Measurements from ENCODE around the gene DNAI1.

DNAI1 gene

GRCh38 chr9:34555002-34555348 is 96.4 kb downstream of the DNAI1 start:
- in situ Hi-C loops (cut with HindIII; ENCODE audit: low sequenced_read_pairs) = no loop called here
- no peak for DNase-seq (ENCODE audit: low read depth)
- no peak for TF ChIP-seq CTCF (IDR thresholded peaks at IDR 0.05; ENCODE audit: low read depth, low read length, missing control alignments)
- H3K4me3 ChIP-seq (ENCODE audit: low read depth, low read length) = no peak overlapping the region

- in situ Hi-C loops (cut with HindIII; ENCODE audit: low sequenced_read_pairs) = no loop called here
- no peak for TF ChIP-seq CTCF (IDR thresholded peaks at IDR 0.05; ENCODE audit: low read depth, low read length, missing control alignments)
- DNase-seq (ENCODE audit: low read depth) = no peak
- no peak overlapping the region for H3K4me3 ChIP-seq (ENCODE audit: low read depth, low read length)
These were observed 96.9 kb downstream of the DNAI1 start for GRCh38 chr9:34555500-34555899.

GRCh38 chr9:34555936-34556525 is 97.4 kb downstream of the DNAI1 start:
- TF ChIP-seq CTCF (IDR thresholded peaks at IDR 0.05; ENCODE audit: low read depth, low read length, missing control alignments) = no peak
- in situ Hi-C loops (cut with HindIII; ENCODE audit: low sequenced_read_pairs) = no loop called here
- DNase-seq (ENCODE audit: low read depth) = no peak
- H3K4me3 ChIP-seq (ENCODE audit: low read depth, low read length) = no peak overlapping the region

- no peak overlapping the region for H3K4me3 ChIP-seq (ENCODE audit: low read depth, low read length)
- no peak for TF ChIP-seq CTCF (IDR thresholded peaks at IDR 0.05; ENCODE audit: low read depth, low read length, missing control alignments)
- DNase-seq (ENCODE audit: low read depth) = no peak
- in situ Hi-C loops (cut with HindIII; ENCODE audit: low sequenced_read_pairs) = no loop called here
These were observed 98.3 kb downstream of the DNAI1 start for GRCh38 chr9:34556949-34557348.

- in situ Hi-C loops (cut with HindIII; ENCODE audit: low sequenced_read_pairs) = no loop called here
- H3K4me3 ChIP-seq (ENCODE audit: low read depth, low read length) = no peak overlapping the region
- TF ChIP-seq CTCF (IDR thresholded peaks at IDR 0.05; ENCODE audit: low read depth, low read length, missing control alignments) = no peak
- no peak for DNase-seq (ENCODE audit: low read depth)
These were observed 99.1 kb downstream of the DNAI1 start for GRCh38 chr9:34557426-34558321.

DNA sequence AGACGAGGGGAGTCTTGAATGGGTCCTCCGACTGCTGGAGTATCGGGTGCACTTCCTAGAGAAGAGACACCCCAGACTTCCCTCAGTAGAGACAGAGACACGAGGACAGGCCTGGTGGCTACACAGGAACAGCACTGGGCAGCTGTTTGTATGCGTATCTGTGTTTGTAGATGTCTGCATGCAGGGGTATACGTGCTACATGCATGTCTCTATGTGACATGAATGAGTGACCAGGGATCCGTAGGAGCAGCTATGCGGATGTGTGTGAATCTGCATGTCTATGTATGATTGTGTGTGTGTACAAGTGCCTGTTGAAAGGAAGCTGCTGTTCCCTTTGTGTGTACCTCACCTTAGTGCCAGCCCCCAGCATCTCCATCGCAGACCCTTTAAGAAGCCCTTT is 99.8 kb downstream of the DNAI1 start:
- in situ Hi-C loops (cut with HindIII; ENCODE audit: low sequenced_read_pairs) = no loop called here
- TF ChIP-seq CTCF (IDR thresholded peaks at IDR 0.05; ENCODE audit: low read depth, low read length, missing control alignments) = no peak
- no peak for DNase-seq (ENCODE audit: low read depth)
- no peak overlapping the region for H3K4me3 ChIP-seq (ENCODE audit: low read depth, low read length)

Data from astrocyte of the cerebellum (primary cell).